ENCODE data around the gene NACA. TPM values are rescaled to one million over a fixed set of nuclear protein-coding genes. Genes with fewer than 3 reads are reported as not detected.
A peak's percentile ranks its signal among the peaks of the same experiment; 100 is the strongest.
"Not testable (repeated sequence)": the region's sequence is repeated elsewhere in the genome, so short reads cannot be mapped to it uniquely, and the experiment has no call there.

Gene NACA
- 1,000 to 10,000 TPM; 1,074 to 1,104 TPM for total RNA-seq

DNA sequence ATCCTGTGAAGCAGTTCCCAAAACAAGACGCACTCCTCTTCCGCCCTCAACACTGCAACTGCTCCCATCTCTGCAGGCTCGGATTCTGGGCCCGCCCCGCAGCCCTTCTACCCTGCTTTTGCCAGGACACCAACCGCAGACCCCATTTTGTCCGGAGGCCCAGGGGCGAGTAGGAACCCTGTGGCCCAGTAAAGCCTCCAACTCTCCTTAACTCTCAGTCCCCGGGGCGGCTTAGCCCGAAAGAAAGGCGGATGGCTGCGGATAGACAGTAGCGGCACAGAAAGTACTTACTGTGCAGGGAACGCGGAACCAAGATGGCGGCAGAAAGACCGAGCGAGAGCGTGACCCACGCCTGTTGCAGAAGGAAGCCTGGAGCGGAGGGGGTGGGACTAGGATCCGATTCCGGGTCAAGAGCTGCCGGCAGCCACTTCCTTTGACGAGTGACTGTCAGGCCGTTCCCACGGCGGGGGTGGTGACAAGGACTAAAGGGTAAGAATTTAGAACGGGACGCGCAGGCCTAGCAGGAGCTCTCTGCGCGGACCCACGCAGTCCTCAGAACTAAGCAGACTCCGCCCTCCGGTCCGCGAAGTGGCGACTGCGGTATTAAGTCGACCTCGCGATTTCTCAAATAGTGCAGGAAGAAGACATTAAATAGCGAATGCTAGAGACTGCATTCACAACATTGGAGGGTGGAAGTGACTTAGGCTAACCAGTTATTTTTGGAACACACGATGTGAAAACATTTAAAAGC, at the start of gene NACA:
Gene NACA, minus strand, starts transcription at position 328 of the 751 bp plus-strand sequence. CDS start 778 bp downstream, outside the sequence.
- DNase-seq (ENCODE audit: low spot score in 2 of 2), result peak; percentile 96 to 98
- Mint-ChIP-seq H3K9me3 (no peaks in the 10 kb centered on the region), H3K27ac (peak within 1 kb of the TSS; percentile 96 to 99), H3K36me3 (peaks cover 48 to 76% of the 10 kb centered on the region in 2 donors)
- peak; percentile 97 for ATAC-seq

DNA sequence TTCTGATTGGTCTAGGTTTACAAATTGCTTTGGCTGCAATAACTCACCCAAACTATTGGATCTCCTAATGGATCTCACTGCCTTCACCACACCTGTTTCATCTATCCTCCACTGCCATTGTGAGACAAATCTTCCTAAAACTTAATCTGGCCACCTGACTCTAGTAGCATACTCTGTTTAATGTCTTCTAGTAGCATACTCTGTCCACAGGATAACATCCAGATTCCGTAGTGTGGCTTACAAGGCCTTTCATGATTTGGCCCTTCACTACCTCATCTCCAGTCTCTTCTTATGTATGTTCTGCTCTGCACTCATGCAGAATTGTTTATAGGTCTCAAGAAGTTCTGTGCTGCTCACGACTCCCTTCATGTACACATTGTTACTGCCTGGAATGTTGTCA, 48.0 kb upstream of the NACA start:
- Mint-ChIP-seq H3K36me3 (no peaks in the 10 kb centered on the region), H3K27ac (no peak overlapping the region), H3K9me3 (no peaks in the 10 kb centered on the region)
- DNase-seq (ENCODE audit: low spot score in 2 of 2) (no peak), ATAC-seq (no peak)

DNA sequence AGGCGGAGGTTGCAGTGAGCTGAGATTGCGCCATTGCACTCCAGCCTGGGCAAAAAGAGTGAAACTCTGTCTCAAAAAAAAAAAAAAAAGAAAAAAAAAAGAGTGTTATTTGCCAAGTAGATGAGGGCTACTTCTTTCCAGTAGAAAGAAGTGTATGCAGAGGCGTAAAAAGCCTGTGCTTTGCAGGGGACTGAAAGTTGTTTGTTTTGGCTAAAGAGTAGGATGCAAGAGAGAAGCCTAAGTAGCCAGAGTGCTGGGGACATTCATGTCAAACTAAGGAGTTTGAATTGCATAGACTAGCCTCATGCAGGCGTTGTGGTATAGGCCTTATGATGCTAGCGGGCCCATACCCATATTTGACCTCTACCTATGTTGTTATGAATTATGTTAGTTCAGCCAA, 47.5 kb upstream of the NACA start:
- DNase-seq (ENCODE audit: low spot score in 2 of 2) (no peak), ATAC-seq (no peak)
- no peak overlapping the region for H3K27ac Mint-ChIP-seq
- no peaks in the 10 kb centered on the region for H3K9me3 Mint-ChIP-seq
- H3K36me3 Mint-ChIP-seq, result no peaks in the 10 kb centered on the region

DNA sequence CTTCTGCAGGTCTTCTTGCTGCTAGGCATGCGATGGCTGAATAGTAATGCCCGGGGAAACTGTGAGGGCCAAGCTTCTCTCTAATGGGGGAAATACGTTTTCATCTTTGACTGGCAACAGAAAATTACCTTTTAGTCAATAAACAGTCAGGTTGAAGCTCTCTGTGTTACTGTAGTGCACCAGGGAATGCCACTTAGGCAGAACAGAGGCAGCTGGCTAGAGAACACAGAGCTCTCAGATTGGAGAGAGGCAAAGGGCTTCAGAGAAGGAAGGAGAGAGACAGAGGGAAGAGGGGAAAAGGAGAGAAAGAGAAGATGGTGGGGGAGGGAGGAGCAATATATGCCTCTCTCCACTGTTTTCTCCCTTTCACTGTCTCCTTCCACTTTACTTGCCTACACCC, 44.8 kb upstream of the NACA start:
- ATAC-seq, result no peak

DNA sequence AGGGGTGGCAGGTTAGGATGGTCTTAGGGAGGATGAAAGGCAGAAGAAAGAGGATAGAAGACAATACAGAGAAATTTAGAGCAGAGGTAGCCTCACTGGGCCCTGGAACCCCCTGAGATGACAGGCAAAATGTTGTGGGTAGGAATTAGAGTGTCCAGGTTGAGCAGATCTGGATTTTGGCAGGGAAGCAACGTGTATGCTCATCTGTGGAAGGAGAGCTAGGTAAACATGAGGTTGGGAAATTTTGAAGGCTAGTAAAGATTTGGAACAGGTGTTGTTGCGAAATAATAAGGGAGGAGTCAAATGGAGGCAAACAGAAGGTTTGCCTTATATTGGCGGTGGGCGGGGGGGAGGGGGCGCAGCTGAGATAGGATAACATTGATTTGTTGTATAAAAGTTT, 43.3 kb upstream of the NACA start:
- no peak for DNase-seq (ENCODE audit: low spot score in 2 of 2)
- no peak for ATAC-seq
- Mint-ChIP-seq H3K36me3 (no peaks in the 10 kb centered on the region), H3K9me3 (no peaks in the 10 kb centered on the region), H3K27ac (no peak overlapping the region)

More for the DNA sequence above, 44.8 kb upstream of the NACA start:
- Mint-ChIP-seq H3K27ac (no peak overlapping the region), H3K36me3 (no peaks in the 10 kb centered on the region), H3K9me3 (no peaks in the 10 kb centered on the region)
- no peak for DNase-seq (ENCODE audit: low spot score in 2 of 2)

DNA sequence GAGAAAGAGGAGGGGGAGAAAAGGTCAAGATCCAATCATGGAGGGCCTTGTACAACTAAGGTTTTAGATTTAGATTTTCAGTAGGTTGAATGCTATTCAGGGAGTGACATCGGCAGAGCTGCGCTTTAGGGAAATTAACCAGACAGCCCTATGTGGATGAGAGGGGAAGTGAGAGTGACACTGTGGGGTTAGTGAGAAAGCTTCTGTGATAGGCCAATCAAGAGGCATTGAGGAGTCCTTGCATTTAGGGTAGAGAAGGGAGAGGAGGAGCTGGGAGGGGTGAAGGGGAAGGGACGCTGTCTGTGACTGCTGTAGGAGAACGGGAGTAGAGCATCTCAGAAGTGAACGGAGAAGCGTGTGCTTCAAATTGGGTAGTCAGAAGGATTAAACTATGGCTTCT, 41.4 kb upstream of the NACA start:
- Mint-ChIP-seq H3K36me3 (no peaks in the 10 kb centered on the region), H3K27ac (no peak overlapping the region), H3K9me3 (no peaks in the 10 kb centered on the region)
- ATAC-seq, result no peak
- no peak for DNase-seq (ENCODE audit: low spot score in 2 of 2)

DNA sequence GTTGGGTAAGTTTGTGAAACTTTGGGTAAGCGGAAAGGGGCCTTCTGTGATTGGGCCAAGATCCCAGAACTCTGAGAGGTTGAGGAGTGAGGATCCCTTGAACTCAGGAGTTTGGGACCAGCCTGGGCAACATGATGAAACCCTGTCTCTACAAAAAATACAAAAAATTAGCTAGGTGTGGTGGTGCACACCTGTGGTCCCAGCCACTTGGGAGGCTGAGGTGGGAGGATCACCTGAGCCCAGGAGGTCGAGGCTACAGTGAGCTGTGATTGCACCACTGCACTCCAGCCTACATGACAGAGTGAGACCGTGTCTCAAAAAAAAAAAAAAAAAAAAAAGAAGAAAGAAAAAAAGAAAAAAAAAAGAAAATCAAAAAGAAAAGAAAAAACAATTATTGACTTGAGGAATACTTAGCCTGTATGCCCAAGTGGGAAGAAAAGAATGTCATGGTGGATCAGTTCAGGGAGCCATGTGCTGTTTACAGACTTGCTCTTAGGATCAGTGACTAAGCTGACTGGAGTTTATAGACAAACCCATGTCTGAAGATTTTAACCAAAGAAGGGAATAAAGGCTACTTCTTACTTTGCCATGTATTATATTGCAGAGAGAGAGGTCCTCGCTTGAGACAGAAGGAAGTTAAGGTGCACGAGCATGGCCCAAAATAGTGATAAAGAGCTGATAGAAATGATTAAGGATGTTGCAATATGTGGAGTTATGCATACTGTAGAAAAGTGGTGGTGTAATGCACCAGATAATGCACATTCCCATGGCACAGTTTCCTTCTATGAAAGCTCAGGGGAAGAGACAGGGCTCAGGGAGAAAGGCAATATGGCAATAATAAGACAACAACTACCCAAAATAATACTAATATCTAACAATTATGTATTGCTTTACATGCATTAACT, 38.9 kb upstream of the NACA start:
- H3K9me3 Mint-ChIP-seq, result no peaks in the 10 kb centered on the region
- no peak for ATAC-seq
- DNase-seq (ENCODE audit: low spot score in 2 of 2), result no peak
- no peak overlapping the region for H3K27ac Mint-ChIP-seq
- H3K36me3 Mint-ChIP-seq, result no peaks in the 10 kb centered on the region

DNA sequence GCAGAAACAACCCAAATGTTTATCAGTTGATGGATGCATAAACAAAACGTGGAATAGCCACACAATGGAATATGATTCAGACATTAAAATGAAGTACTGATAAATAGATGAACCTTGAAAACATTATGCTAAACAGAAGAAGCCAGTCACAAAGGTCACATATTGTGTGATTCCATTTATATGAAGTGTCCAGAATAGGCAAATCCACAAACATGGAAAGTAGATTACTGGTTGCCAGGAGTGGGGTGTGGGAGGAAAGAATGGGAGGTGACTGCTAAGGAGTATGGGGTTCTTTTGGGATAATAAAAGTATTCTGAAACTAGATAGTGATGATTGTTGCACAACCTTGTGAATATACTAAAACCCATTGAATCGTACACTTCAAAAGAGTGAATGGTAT, 36.7 kb upstream of the NACA start:
- ATAC-seq (no peak), DNase-seq (ENCODE audit: low spot score in 2 of 2) (no peak)
- Mint-ChIP-seq H3K36me3 (no peaks in the 10 kb centered on the region), H3K27ac (no peak overlapping the region), H3K9me3 (no peaks in the 10 kb centered on the region)

DNA sequence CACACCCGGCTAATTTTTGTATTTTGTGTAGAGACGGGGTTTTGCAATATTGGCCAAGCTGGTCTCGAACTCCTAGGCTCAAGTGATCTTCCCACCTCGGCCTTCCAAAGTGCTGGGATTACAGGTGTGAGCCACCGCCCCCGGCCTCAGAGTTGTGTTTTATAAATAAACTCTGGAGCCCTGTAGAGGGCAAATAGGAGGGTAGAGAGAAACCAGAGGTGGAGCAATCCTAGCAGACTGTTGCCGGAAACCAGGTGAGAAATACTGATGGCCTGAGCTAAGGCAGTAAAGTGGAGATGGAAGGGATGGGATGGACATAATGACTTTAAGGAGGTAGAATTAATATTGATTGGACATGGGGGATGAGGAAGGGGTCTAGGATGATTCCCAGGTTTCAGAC, 35.4 kb upstream of the NACA start:
- Mint-ChIP-seq H3K36me3 (no peaks in the 10 kb centered on the region), H3K27ac (no peak overlapping the region), H3K9me3 (no peaks in the 10 kb centered on the region)
- no peak for ATAC-seq
- no peak for DNase-seq (ENCODE audit: low spot score in 2 of 2)

DNA sequence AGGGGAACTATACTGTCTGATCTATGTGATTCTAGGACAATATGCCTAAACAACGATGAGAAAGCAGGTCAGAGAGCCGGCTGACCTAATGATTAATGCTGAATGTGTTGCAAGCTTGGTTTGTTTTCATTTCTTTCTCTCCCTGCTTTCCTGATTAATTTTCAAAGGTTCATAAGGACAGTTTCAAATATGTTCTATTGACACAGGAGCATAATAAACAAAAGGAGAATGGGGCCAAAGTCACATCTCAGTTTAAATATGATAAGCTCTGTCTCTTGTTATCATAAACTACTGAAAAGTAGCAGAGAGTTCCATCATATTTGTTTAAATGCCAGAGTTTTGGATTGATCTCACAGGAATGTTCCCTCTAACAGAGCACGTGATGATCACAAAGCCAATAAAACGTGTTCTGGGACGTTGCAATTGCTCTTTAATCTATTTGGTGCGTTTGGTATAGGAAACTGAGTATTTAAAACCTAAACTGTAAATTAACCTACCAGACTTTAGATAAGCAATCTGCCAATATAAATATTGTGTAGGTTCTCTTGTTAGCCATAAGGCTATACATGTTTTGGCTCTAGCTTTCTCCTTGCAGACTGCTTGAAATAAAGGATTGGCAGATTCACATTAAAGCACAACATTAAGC, 34.3 kb upstream of the NACA start:
- no peaks in the 10 kb centered on the region for H3K9me3 Mint-ChIP-seq
- H3K36me3 Mint-ChIP-seq, result no peaks in the 10 kb centered on the region
- ATAC-seq (no peak), DNase-seq (ENCODE audit: low spot score in 2 of 2) (no peak)
- H3K27ac Mint-ChIP-seq, result no peak overlapping the region

DNA sequence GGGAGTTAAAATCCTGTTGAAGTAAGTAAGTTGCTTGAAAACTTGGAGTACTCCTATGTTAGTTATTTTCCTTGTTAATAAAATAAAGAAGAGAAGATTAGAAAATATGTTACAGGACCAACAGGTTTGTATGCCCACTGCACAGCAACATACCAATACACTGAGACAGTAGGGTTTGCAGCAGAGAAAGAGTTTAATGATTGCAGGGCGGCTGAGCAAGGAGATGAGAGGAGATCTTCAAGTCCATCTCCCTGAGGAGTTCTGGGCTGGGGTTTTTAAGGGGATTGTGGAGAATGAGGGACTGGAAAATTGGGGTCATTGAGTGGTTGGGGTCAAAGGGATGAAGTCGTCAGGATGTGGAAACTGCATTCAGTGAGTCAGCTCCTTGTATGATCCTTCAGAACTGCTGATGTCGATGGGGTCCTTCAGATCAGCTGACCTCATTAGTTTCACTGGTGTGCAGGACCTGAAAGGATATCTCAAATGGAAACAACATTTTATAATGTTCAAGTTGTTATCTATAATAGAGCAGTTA, 33.7 kb upstream of the NACA start:
- ATAC-seq (no peak), DNase-seq (ENCODE audit: low spot score in 2 of 2) (no peak)
- no peaks in the 10 kb centered on the region for H3K36me3 Mint-ChIP-seq
- H3K27ac Mint-ChIP-seq, result no peak overlapping the region
- H3K9me3 Mint-ChIP-seq, result no peaks in the 10 kb centered on the region

DNA sequence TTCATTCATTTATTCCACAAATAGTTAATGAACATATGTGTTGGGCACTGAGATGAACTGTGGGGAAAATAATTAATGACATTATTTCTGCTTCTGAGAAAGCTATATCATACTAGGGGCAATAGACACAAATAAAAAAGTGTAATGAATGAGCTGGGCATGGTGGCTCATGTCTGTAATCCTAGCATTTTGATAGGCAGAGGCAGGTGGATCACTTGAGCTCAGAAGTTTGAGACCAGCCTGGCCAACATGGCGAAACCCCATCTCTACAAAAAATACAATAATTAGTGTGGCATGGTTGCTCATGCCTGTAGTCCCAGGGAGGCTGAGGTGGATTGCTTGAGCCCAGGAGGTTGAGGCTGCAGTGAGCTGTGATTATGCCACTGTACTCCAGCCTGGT, 32.9 kb upstream of the NACA start:
- DNase-seq (ENCODE audit: low spot score in 2 of 2); H3K9me3 Mint-ChIP-seq; H3K36me3 Mint-ChIP-seq; ATAC-seq; H3K27ac Mint-ChIP-seq: not testable (repeated sequence)

DNA sequence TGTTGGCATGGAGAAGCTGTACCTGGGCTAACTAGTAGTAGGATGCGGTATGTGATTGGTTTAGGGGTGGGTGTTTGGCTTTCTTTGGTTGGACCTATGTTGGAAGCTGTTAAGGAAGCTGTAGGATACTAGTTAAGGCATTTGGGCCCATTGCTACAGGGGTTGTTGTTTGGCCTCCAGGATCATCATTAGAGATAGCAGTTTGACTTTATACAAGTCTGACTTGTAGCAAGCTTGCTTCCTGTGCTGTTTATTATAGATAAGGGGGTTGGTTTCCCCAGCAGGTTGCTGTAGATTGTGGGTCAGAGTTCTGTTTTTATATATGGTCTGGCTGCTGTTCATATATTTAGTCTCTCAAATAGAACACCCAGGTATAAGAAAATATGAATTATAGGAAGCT, 28.5 kb upstream of the NACA start:
- Mint-ChIP-seq H3K27ac (no peak overlapping the region), H3K36me3 (peaks cover 25 to 32% of the 10 kb centered on the region in 2 donors), H3K9me3 (no peaks in the 10 kb centered on the region)
- ATAC-seq (no peak), DNase-seq (ENCODE audit: low spot score in 2 of 2) (no peak)

DNA sequence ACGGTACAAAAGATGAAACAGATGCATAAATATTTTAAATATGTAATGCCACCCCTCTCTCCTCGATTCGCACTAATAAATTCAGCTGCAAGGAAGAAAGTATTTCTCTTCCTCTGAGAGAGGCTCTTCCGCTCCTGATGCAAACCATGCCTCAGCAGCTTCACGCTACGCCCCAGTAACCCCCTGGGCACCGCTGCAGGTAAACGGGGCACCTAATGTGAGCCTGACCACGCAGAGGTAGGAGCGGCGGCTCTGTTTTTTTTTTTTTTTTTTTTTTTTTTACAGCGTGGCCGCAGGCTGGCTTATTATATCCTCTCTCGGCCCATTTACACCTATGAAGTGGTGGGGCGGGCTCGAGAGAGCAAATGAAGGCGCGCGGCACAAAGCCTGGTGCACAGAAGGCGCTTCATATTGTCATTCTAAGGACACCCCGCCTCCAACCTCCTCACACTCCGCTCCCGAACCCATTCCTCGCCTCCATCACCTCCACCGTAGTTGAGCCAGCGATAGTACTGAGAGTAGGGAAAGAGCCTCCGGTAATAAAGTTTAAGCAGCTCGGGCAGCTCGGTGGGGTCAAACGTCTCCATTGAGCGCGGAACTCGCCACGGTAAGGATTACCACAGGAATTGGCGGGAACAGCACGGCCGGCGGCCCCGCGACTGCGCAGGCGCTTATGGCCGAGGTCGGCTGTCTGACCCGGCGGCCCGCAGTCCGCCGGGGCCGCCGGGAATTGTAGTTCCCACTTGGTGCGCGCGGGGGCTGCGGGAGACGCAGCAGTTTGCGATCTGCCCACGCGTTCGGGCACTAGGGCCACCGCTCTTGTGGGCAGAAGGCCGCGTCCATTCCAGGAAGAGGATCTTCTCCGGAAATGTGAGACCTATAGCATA, 26.9 kb upstream of the NACA start, which contains the start of gene PRIM1:
Gene PRIM1, minus strand, starts transcription at position 612 of the 887 bp plus-strand sequence. Its CDS starts 25 bp downstream, at position 587.
- peaks cover 32 to 40% of the 10 kb centered on the region in 2 donors for H3K36me3 Mint-ChIP-seq
- ATAC-seq (peak; percentile 93 to 94), DNase-seq (ENCODE audit: low spot score in 2 of 2) (peak; percentile 90 to 94)
- H3K9me3 Mint-ChIP-seq, result no peaks in the 10 kb centered on the region
- H3K27ac Mint-ChIP-seq, result peak within 1 kb of the TSS; percentile 93 to 99

DNA sequence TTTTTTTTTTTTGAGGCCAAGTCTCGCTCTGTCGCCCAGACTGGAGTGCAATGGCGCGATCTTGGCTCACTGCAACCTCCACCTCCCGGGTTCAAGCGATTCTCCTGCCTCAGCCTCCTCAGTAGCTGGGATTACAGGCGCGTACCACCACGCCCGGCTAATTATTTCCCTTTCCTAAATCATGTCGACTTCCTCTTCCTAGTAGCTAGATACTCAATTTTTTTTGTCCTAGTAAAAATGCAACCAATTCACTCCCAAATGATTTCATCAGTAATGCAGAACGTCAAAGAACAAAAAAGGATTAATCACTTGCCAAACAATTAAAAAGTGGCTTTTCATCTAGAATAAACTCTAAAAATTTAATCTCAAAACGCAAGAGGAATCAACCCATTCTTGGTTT, 25.5 kb upstream of the NACA start:
- peaks cover 38 to 47% of the 10 kb centered on the region in 2 donors for H3K36me3 Mint-ChIP-seq
- not testable (repeated sequence) for ATAC-seq; H3K9me3 Mint-ChIP-seq; DNase-seq (ENCODE audit: low spot score in 2 of 2)
- H3K27ac Mint-ChIP-seq, result peak overlapping the region; percentile 61 to 93

DNA sequence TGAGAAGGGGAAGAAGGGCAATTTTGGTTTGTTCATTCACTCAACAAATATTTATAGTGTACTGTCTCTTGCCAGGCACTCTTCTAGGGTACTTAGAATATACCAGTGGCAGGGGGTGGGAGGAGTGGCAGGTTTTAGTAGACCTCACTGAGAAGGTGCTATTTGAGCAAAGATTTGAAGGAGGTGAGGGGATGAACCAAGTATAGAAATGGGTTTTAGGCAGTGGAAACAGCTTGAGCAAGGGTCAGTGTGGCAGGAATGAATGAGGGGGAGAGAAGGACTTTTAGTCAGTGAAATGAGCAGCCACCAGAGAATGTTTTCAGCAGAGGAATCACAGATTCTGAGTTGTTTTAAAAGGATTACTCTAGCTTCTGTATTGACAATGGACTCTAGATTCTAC, 24.8 kb upstream of the NACA start:
- H3K9me3 Mint-ChIP-seq, result no peaks in the 10 kb centered on the region
- DNase-seq (ENCODE audit: low spot score in 2 of 2) (no peak), ATAC-seq (no peak)
- H3K27ac Mint-ChIP-seq, result peak overlapping the region in 1 of 2 donors; percentile 61
- peaks cover 38 to 47% of the 10 kb centered on the region in 2 donors for H3K36me3 Mint-ChIP-seq

Measured in activated naive CD4-positive, alpha-beta T cell treated with anti-CD3 and anti-CD28 coated beads, Interleukin-2, amount 50 U/mL, for 72 hours (primary cell).